Measurements from ENCODE around the gene MPC1.

- TF ChIP-seq, protein P1, sequence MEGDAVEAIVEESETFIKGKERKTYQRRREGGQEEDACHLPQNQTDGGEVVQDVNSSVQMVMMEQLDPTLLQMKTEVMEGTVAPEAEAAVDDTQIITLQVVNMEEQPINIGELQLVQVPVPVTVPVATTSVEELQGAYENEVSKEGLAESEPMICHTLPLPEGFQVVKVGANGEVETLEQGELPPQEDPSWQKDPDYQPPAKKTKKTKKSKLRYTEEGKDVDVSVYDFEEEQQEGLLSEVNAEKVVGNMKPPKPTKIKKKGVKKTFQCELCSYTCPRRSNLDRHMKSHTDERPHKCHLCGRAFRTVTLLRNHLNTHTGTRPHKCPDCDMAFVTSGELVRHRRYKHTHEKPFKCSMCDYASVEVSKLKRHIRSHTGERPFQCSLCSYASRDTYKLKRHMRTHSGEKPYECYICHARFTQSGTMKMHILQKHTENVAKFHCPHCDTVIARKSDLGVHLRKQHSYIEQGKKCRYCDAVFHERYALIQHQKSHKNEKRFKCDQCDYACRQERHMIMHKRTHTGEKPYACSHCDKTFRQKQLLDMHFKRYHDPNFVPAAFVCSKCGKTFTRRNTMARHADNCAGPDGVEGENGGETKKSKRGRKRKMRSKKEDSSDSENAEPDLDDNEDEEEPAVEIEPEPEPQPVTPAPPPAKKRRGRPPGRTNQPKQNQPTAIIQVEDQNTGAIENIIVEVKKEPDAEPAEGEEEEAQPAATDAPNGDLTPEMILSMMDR (IDR thresholded peaks at IDR 0.05), result no peak
- no peak for TF ChIP-seq ZFX (IDR thresholded peaks at IDR 0.05; ENCODE audit: borderline replicate concordance)
Observed at GRCh38 chr6:166346965-166347364, 35.8 kb downstream of the MPC1 start.
